Keratinocyte (primary cell): ENCODE results near the gene RYR2. TPM values are rescaled to one million over a fixed set of nuclear protein-coding genes. Genes with fewer than 3 reads are reported as not detected.
A peak's percentile ranks its signal among the peaks of the same experiment; 100 is the strongest.

Experiments used
- DNase-seq: peaks from one replicate; pipeline ENCODE4 v3.0.0-alpha.2; 2011; ENCODE audit warnings: low read depth, missing footprints, low spot score
- FAIRE-seq: peaks from 2 replicates; lab custom pipeline; 2011; peaks lifted over from hg19 to GRCh38; lab: Jason Lieb, UNC
- H2AFZ ChIP-seq: 2 replicates; pipeline ENCODE4 v1.6.0; 2012; ENCODE audit warnings: low read length, control low read depth, inconsistent platforms; ENCODE audit not compliant: control insufficient read depth
- H3K27ac ChIP-seq: 2 replicates; pipeline ENCODE4 v1.5.1; 2011; ENCODE audit warnings: low read length; ENCODE audit not compliant: control insufficient read depth, insufficient read depth
- H3K27me3 ChIP-seq: 3 replicates; pipeline ENCODE4 v1.6.0; 2011; ENCODE audit warnings: low read length; ENCODE audit not compliant: control insufficient read depth, insufficient read depth; ENCODE audit errors: extremely low read depth
- H3K36me3 ChIP-seq, 2 experiments: 2 replicates in 1 of 2; 3 replicates in 1 of 2; pipeline ENCODE4 v1.5.1; 2011; ENCODE audit warnings: low read length in 2 of 2, mild to moderate bottlenecking in 1 of 2; ENCODE audit not compliant: control insufficient read depth in 2 of 2, insufficient read depth in 2 of 2; ENCODE audit errors: extremely low read depth in 1 of 2
- H3K4me1 ChIP-seq: 3 replicates; pipeline ENCODE4 v1.5.1; 2011; ENCODE audit warnings: low read length; ENCODE audit not compliant: control insufficient read depth, insufficient read depth; ENCODE audit errors: extremely low read depth
- H3K4me2 ChIP-seq: 3 replicates; pipeline ENCODE4 v1.6.0; 2011; ENCODE audit warnings: low read depth, low read length; ENCODE audit not compliant: control insufficient read depth, insufficient read depth; ENCODE audit errors: extremely low read depth
- H3K4me3 ChIP-seq, 3 experiments: fragments of 200-600 bp in 1 of 3; sonication (generic) in 1 of 3; 2 replicates in 2 of 3; 3 replicates in 1 of 3; pipeline ENCODE4 v1.5.1; 2011 to 2016; ENCODE audit warnings: low read length in 3 of 3, mild to moderate bottlenecking in 3 of 3, control low read depth in 2 of 3, inconsistent platforms in 1 of 3, low read depth in 1 of 3, mixed read lengths in 1 of 3, mixed run types in 1 of 3, moderate library complexity in 1 of 3; ENCODE audit not compliant: control insufficient read depth in 2 of 3, insufficient read depth in 2 of 3; ENCODE audit errors: extremely low read depth in 1 of 3
- H3K79me2 ChIP-seq: 2 replicates; pipeline ENCODE4 v1.6.0; 2012; ENCODE audit warnings: low read length; ENCODE audit not compliant: control insufficient read depth, insufficient read depth
- H3K9ac ChIP-seq: 3 replicates; pipeline ENCODE4 v1.6.0; 2011; ENCODE audit warnings: low read length; ENCODE audit not compliant: control insufficient read depth, insufficient read depth; ENCODE audit errors: extremely low read depth
- H3K9me1 ChIP-seq: 3 replicates; pipeline ENCODE4 v1.6.0; 2011; ENCODE audit warnings: low read length; ENCODE audit not compliant: control insufficient read depth, insufficient read depth; ENCODE audit errors: extremely low read depth
- H3K9me3 ChIP-seq: 2 replicates; pipeline ENCODE4 v1.5.1; 2012; ENCODE audit warnings: low read depth, low read length; ENCODE audit not compliant: control insufficient read depth
- H4K20me1 ChIP-seq: 3 replicates; pipeline ENCODE4 v1.6.0; 2011; ENCODE audit warnings: low read length; ENCODE audit not compliant: control insufficient read depth, insufficient read depth; ENCODE audit errors: extremely low read depth
- EZH2 ChIP-seq: IDR thresholded peaks from one replicate; pipeline ENCODE4 v1.6.1; 2012; ENCODE audit warnings: inconsistent platforms, mild to moderate bottlenecking, low read length, moderate library complexity
- dilution Hi-C: fragments of 300-500 bp; cut with MboI; formaldehyde crosslinking; loops from one replicate; pipeline ENCODE4 v1.7.0; 2020; ENCODE audit warnings: low sequenced_read_pairs; ENCODE audit not compliant: extremely low pct_ligation_motif_present
- polyA plus RNA-seq, 5 experiments: library from polyadenylated mRNA; depleted of rRNA in 3 of 5; stranded (reverse) in 3 of 5; stranded (forward) in 1 of 5; unstranded in 1 of 5; fragments of >200 nt; gene quantifications; 1 replicate in 1 of 5; 2 replicates in 3 of 5; 3 replicates in 1 of 5; pipeline versions ENCODE4 v1.2.1 to v1.2.3, GENCODE V29; 2011 to 2012; ENCODE audit warnings: missing spikeins in 2 of 5, low read depth in 1 of 5, low replicate concordance in 1 of 5
- TF ChIP-seq, protein P1 (sequence below), 3 experiments: IDR thresholded peaks in 1 of 3; conservative IDR thresholded peaks in 1 of 3; optimal IDR thresholded peaks in 1 of 3; 2 replicates in 2 of 3; 3 replicates in 1 of 3; pipeline versions ENCODE3 to v1.5.1; 2011; ENCODE audit warnings: low read length in 3 of 3, mild to moderate bottlenecking in 3 of 3, moderate library complexity in 2 of 3, control low read depth in 1 of 3, inconsistent platforms in 1 of 3; ENCODE audit not compliant: insufficient read depth in 2 of 3; ENCODE audit errors: extremely low read depth in 1 of 3

The RYR2 gene
- polyA plus RNA-seq, 1 donor (not counting 4 experiments of a cell fraction or from before 2014, with no cell fraction given): 0.05 TPM

DNA sequence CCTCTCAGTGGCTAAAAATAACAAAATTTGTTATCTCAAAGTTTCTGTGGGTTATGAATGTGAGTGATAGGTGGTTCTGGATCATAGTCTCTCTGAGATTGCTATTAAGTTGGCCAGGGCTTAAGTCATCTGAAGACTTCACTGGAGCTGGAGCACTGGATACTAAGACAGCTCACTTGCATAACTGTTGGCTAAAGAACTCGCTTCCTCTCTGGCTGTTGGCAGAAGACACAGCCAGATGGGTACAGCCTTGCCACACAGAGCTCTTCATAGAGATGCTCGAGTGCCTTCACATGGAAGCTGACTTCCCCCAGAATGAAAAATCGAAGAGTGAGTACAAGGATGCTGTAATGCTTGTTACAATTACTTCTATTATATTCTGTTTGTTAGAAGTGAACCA lies 514.9 kb downstream of the RYR2 start:
- Histone ChIP-seq H3K9me1 (no peaks in the 10 kb centered on the region), H2AFZ (no peak overlapping the region), H3K27me3 (no peaks in the 10 kb centered on the region), H4K20me1 (no peaks in the 10 kb centered on the region), H3K36me3 (no peaks in the 10 kb centered on the region), H3K79me2 (no peaks in the 10 kb centered on the region), H3K27ac (no peak overlapping the region), H3K4me3 (no peak overlapping the region), H3K4me2 (no peak overlapping the region), H3K9ac (no peak overlapping the region), H3K4me1 (no peaks in the 10 kb centered on the region), H3K9me3 (no peaks in the 10 kb centered on the region)
- no peak for TF ChIP-seq EZH2
- TF ChIP-seq, protein P1, sequence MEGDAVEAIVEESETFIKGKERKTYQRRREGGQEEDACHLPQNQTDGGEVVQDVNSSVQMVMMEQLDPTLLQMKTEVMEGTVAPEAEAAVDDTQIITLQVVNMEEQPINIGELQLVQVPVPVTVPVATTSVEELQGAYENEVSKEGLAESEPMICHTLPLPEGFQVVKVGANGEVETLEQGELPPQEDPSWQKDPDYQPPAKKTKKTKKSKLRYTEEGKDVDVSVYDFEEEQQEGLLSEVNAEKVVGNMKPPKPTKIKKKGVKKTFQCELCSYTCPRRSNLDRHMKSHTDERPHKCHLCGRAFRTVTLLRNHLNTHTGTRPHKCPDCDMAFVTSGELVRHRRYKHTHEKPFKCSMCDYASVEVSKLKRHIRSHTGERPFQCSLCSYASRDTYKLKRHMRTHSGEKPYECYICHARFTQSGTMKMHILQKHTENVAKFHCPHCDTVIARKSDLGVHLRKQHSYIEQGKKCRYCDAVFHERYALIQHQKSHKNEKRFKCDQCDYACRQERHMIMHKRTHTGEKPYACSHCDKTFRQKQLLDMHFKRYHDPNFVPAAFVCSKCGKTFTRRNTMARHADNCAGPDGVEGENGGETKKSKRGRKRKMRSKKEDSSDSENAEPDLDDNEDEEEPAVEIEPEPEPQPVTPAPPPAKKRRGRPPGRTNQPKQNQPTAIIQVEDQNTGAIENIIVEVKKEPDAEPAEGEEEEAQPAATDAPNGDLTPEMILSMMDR (optimal IDR thresholded peaks at IDR 0.05 in 1 of 3, IDR thresholded peaks at IDR 0.05 in 1 of 3, conservative IDR thresholded peaks at IDR 0.05 in 1 of 3; ENCODE audit: extremely low read depth in 1 of 3, insufficient read depth in 2 of 3, low read length in 3 of 3): no peak
- no peak for DNase-seq
- FAIRE-seq: no peak
- dilution Hi-C loops: no loop called here

DNA sequence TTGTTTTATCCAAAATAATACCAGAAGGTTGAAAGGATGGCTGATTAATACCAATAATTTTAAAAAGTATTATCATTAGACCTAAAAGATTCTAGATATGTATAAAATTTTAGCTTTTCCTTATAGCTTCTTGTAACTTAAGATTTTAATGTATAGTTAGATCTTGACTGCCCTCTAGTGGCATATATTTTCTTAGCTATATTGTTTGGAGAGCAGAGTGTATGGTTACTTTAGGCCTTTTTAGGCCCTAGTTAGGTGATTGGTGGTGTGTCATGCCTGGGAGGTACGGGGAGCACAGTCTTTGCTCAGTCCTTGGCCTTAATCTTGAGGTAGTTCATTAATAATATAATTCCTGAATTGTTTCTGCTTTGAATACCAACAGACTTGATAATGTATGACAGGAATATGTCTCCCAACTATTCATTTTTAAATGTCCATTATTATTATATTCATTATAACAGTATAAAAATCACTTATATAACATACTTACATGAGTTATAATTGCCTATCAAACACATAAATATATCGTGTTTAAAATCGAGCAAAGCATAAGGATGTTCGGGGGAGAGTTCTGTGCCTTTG lies 520.3 kb downstream of the RYR2 start:
- DNase-seq (peak; percentile 33), FAIRE-seq (no peak)
- H4K20me1 ChIP-seq: no peaks in the 10 kb centered on the region
- H3K36me3 ChIP-seq: no peaks in the 10 kb centered on the region
- no peaks in the 10 kb centered on the region for H3K9me1 ChIP-seq
- no peaks in the 10 kb centered on the region for H3K4me1 ChIP-seq
- dilution Hi-C loops: no loop called here
- H3K9me3 ChIP-seq: no peaks in the 10 kb centered on the region
- no peaks in the 10 kb centered on the region for H3K79me2 ChIP-seq
- H3K4me2 ChIP-seq: no peak overlapping the region
- no peaks in the 10 kb centered on the region for H3K27me3 ChIP-seq
- H3K27ac ChIP-seq: no peak overlapping the region
- H3K4me3 ChIP-seq: no peak overlapping the region
- no peak for TF ChIP-seq EZH2
- TF ChIP-seq, protein P1 (optimal IDR thresholded peaks at IDR 0.05 in 1 of 3, IDR thresholded peaks at IDR 0.05 in 1 of 3, conservative IDR thresholded peaks at IDR 0.05 in 1 of 3; ENCODE audit: extremely low read depth in 1 of 3, insufficient read depth in 2 of 3, low read length in 3 of 3): peak in 2 of 3 experiments; percentile 13 to 53
- no peak overlapping the region for H3K9ac ChIP-seq
- no peak overlapping the region for H2AFZ ChIP-seq
